Caco-2 (cell line): ENCODE measurements around the gene ADCY10. TPM values are rescaled to one million over a fixed set of nuclear protein-coding genes. Genes with fewer than 3 reads are reported as not detected.

ENCODE experiments used
- BruUV-seq: library from RNA; stranded (reverse); fragments of 400-500 nt; replicated peaks from 2 replicates; lab custom pipeline; 2021; lab: Mats Ljungman, UMichigan
- CTCF ChIA-PET: fragments of 300-600 bp; sonication (Branson Sonifier 250); formaldehyde crosslinking; loops from one replicate; lab custom pipeline; 2022; ENCODE audit warnings: antibody characterized with exemption; lab: Charles Lee
- POLR2A ChIA-PET: fragments of 300-600 bp; sonication (Branson Sonifier 250); formaldehyde crosslinking; loops from one replicate; lab custom pipeline; 2022; ENCODE audit warnings: antibody characterized with exemption; lab: Charles Lee
- DNase-seq, 2 experiments: peaks; one replicate each; pipeline versions ENCODE4 v3.0.0 to v3.0.0-alpha.2; 2020 to 2022
- H3K27me3 ChIP-seq: replicated peaks from 2 replicates; pipeline ENCODE4 v1.6.0; 2011; ENCODE audit warnings: low read length; ENCODE audit not compliant: control insufficient read depth, insufficient read depth
- H3K36me3 ChIP-seq: 2 replicates; pipeline ENCODE4 v1.5.1; 2011; ENCODE audit warnings: low read length; ENCODE audit not compliant: control insufficient read depth, insufficient read depth
- H3K4me1 ChIP-seq: fragments of 250-450 bp; sonication (Bioruptor Pico); 2 replicates; pipeline ENCODE4 v1.5.1; 2020; ENCODE audit warnings: mild to moderate bottlenecking
- H3K4me3 ChIP-seq: 2 replicates; pipeline ENCODE4 v1.5.1; 2011; ENCODE audit warnings: low read depth, mild to moderate bottlenecking, control low read depth, low read length
- H3K9me3 ChIP-seq: fragments of 250-450 bp; sonication (Bioruptor Pico); 2 replicates; pipeline ENCODE4 v1.5.1; 2020; ENCODE audit warnings: mild to moderate bottlenecking, moderate library complexity
- H3K27ac Mint-ChIP-seq: one replicate; pipeline ENCODE4 v1.8.0; 2022; ENCODE audit warnings: mixed read lengths; ENCODE audit not compliant: unreplicated experiment
- H3K27me3 Mint-ChIP-seq: one replicate; pipeline ENCODE4 v1.8.0; 2022; ENCODE audit warnings: mixed read lengths; ENCODE audit not compliant: insufficient read depth, unreplicated experiment
- H3K36me3 Mint-ChIP-seq: one replicate; pipeline ENCODE4 v1.8.0; 2022; ENCODE audit warnings: mild to moderate bottlenecking, mixed read lengths; ENCODE audit not compliant: insufficient read depth, unreplicated experiment
- H3K4me1 Mint-ChIP-seq: one replicate; pipeline ENCODE4 v1.8.0; 2022; ENCODE audit warnings: low read depth, mixed read lengths; ENCODE audit not compliant: unreplicated experiment
- H3K4me3 Mint-ChIP-seq: one replicate; pipeline ENCODE4 v1.8.0; 2022; ENCODE audit warnings: mild to moderate bottlenecking, moderate library complexity, mixed read lengths; ENCODE audit not compliant: unreplicated experiment
- H3K9me3 Mint-ChIP-seq: one replicate; pipeline ENCODE4 v1.8.0; 2022; ENCODE audit warnings: mixed read lengths; ENCODE audit not compliant: unreplicated experiment
- CTCF ChIP-seq, 2 experiments: fragments of 200-600 bp in 1 of 2; IDR thresholded peaks; 1 replicate in 1 of 2; 2 replicates in 1 of 2; pipeline versions ENCODE4 v1.5.1 to v1.8.0; 2011 to 2022; ENCODE audit warnings: antibody characterized with exemption in 1 of 2, control low read depth in 1 of 2, inconsistent platforms in 1 of 2, low read depth in 1 of 2, low read length in 1 of 2, mild to moderate bottlenecking in 1 of 2, moderate library complexity in 1 of 2; ENCODE audit not compliant: insufficient read depth in 1 of 2, severe bottlenecking in 1 of 2, unreplicated experiment in 1 of 2
- intact Hi-C: fragments of 100-400 bp; cut with micrococcal nuclease; formaldehyde crosslinking; loops from one replicate; pipeline ENCODE4 v1.10.0; 2022; ENCODE audit not compliant: unreplicated experiment
- total RNA-seq: library from RNA; stranded (reverse); gene quantifications from 2 replicates; pipeline ENCODE4 v1.2.3, GENCODE V29; 2022

Gene ADCY10
- total RNA-seq, 1 experiment from 2014 or later, result 1.7 TPM

- Mint-ChIP-seq H3K4me3 (no peak overlapping the region), H3K27ac (peak overlapping the region; percentile 16), H3K36me3 (peaks cover 83% of the 10 kb centered on the region), H3K27me3 (no peaks in the 10 kb centered on the region), H3K9me3 (no peaks in the 10 kb centered on the region), H3K4me1 (peaks cover 62% of the 10 kb centered on the region)
- TF ChIP-seq CTCF (IDR thresholded peaks at IDR 0.05; ENCODE audit: insufficient read depth in 1 of 2, low read depth in 1 of 2, low read length in 1 of 2, severe bottlenecking in 1 of 2, unreplicated experiment in 1 of 2), result no peak
- no peak overlapping the region for H3K4me3 ChIP-seq
- no peaks in the 10 kb centered on the region for H3K27me3 ChIP-seq
- CTCF ChIA-PET, result no interaction called here
- no peak for DNase-seq
- intact Hi-C loops, result loop anchor here (5.0 kb wide), 1 partner anchor 67 kb away; no protein-coding TSS in a partner anchor
- peaks cover 60% of the 10 kb centered on the region for H3K4me1 ChIP-seq
- POLR2A ChIA-PET, result no interaction called here
- no peaks in the 10 kb centered on the region; the same call in 1 of the 2 replicates for H3K36me3 ChIP-seq
- H3K9me3 ChIP-seq, result no peaks in the 10 kb centered on the region
- no TSS peak for BruUV-seq
These were observed 113.7 kb downstream of the ADCY10 start for GRCh38 chr1:167800251-167800650.

GRCh38 chr1:167799747-167800146 is 114.2 kb downstream of the ADCY10 start:
- no peaks in the 10 kb centered on the region for H3K9me3 Mint-ChIP-seq
- no peak for DNase-seq
- Histone ChIP-seq H3K9me3 (no peaks in the 10 kb centered on the region), H3K4me3 (no peak overlapping the region), H3K27me3 (no peaks in the 10 kb centered on the region), H3K36me3 (no peaks in the 10 kb centered on the region; the same call in 1 of the 2 replicates), H3K4me1 (peaks cover 56% of the 10 kb centered on the region)
- H3K4me3 Mint-ChIP-seq, result no peak overlapping the region
- no peak for TF ChIP-seq CTCF (IDR thresholded peaks at IDR 0.05; ENCODE audit: insufficient read depth in 1 of 2, low read depth in 1 of 2, low read length in 1 of 2, severe bottlenecking in 1 of 2, unreplicated experiment in 1 of 2)
- peaks cover 57% of the 10 kb centered on the region for H3K4me1 Mint-ChIP-seq
- no peak overlapping the region for H3K27ac Mint-ChIP-seq
- POLR2A ChIA-PET, result no interaction called here
- BruUV-seq, result no TSS peak
- CTCF ChIA-PET, result no interaction called here
- H3K27me3 Mint-ChIP-seq, result no peaks in the 10 kb centered on the region
- intact Hi-C loops, result loop anchor here (5.0 kb wide), 1 partner anchor 68 kb away; no protein-coding TSS in a partner anchor
- H3K36me3 Mint-ChIP-seq, result peaks cover 83% of the 10 kb centered on the region

GRCh38 chr1:167798952-167799351 is 115.0 kb downstream of the ADCY10 start:
- DNase-seq, result peak; percentile 51 to 72
- ChIA-PET POLR2A (no interaction called here), CTCF (no interaction called here)
- Mint-ChIP-seq H3K4me3 (no peak overlapping the region), H3K36me3 (peaks cover 84% of the 10 kb centered on the region), H3K27me3 (no peaks in the 10 kb centered on the region), H3K4me1 (peaks cover 50% of the 10 kb centered on the region), H3K27ac (no peak overlapping the region), H3K9me3 (no peaks in the 10 kb centered on the region)
- no peak for TF ChIP-seq CTCF (IDR thresholded peaks at IDR 0.05; ENCODE audit: insufficient read depth in 1 of 2, low read depth in 1 of 2, low read length in 1 of 2, severe bottlenecking in 1 of 2, unreplicated experiment in 1 of 2)
- H3K36me3 ChIP-seq, result no peaks in the 10 kb centered on the region; the same call in 1 of the 2 replicates
- H3K9me3 ChIP-seq, result no peaks in the 10 kb centered on the region
- H3K4me1 ChIP-seq, result peaks cover 48% of the 10 kb centered on the region
- BruUV-seq, result no TSS peak
- H3K27me3 ChIP-seq, result no peaks in the 10 kb centered on the region
- intact Hi-C loops, result no loop called here
- H3K4me3 ChIP-seq, result no peak overlapping the region
